Smooth muscle cell (in vitro differentiated cells): Measurements from ENCODE around the gene CFAP54. TPM values are rescaled to one million over a fixed set of nuclear protein-coding genes. Genes with fewer than 3 reads are reported as not detected.

ENCODE experiments used
- DNase-seq: peaks from one replicate; lab custom pipeline; 2025; ENCODE audit not compliant: unreplicated experiment; lab: John Stamatoyannopoulos, UW
- H2AFZ ChIP-seq: fragments of 200-600 bp; sonication (generic); 2 replicates; pipeline ENCODE4 v1.6.0; 2016; ENCODE audit warnings: antibody characterized with exemption, low read depth, mild to moderate bottlenecking
- H3F3A ChIP-seq: fragments of 200-600 bp; sonication (generic); 2 replicates; pipeline ENCODE4 v1.6.0; 2017; ENCODE audit warnings: antibody characterized with exemption, low read depth
- H3K27ac ChIP-seq: fragments of 200-600 bp; sonication (generic); 2 replicates; pipeline ENCODE4 v1.5.1; 2016; ENCODE audit warnings: low read depth, mild to moderate bottlenecking
- H3K27me3 ChIP-seq: fragments of 200-600 bp; sonication (generic); 2 replicates; pipeline ENCODE4 v1.6.1; 2016; ENCODE audit warnings: low read depth, mild to moderate bottlenecking
- H3K36me3 ChIP-seq: fragments of 200-600 bp; sonication (generic); 2 replicates; pipeline ENCODE4 v1.5.1; 2016; ENCODE audit warnings: low read depth
- H3K4me1 ChIP-seq: fragments of 200-600 bp; sonication (generic); 2 replicates; pipeline ENCODE4 v1.5.1; 2016; ENCODE audit warnings: low read depth
- H3K4me2 ChIP-seq: fragments of 200-600 bp; sonication (generic); 2 replicates; pipeline ENCODE4 v1.6.0; 2016; ENCODE audit warnings: mild to moderate bottlenecking
- H3K4me3 ChIP-seq: fragments of 200-600 bp; sonication (generic); 2 replicates; pipeline ENCODE4 v1.5.1; 2016; ENCODE audit warnings: mild to moderate bottlenecking
- H3K79me2 ChIP-seq: fragments of 200-600 bp; sonication (generic); 2 replicates; pipeline ENCODE4 v1.6.0; 2016; ENCODE audit warnings: low read depth, mild to moderate bottlenecking
- H3K9ac ChIP-seq: fragments of 200-600 bp; sonication (generic); 2 replicates; pipeline ENCODE4 v1.6.0; 2016; ENCODE audit warnings: low read depth
- H3K9me3 ChIP-seq: fragments of 200-600 bp; sonication (generic); replicated peaks from 2 replicates; pipeline ENCODE4 v1.5.1; 2016; ENCODE audit warnings: low read depth
- H4K20me1 ChIP-seq: fragments of 200-600 bp; sonication (generic); 2 replicates; pipeline ENCODE4 v1.6.0; 2016; ENCODE audit warnings: low read depth
- CTCF ChIP-seq: fragments of 200-600 bp; sonication (generic); IDR thresholded peaks from 2 replicates; pipeline ENCODE4 v1.5.1; 2017; ENCODE audit warnings: borderline replicate concordance, mild to moderate bottlenecking, antibody characterized with exemption; ENCODE audit not compliant: insufficient read depth, poor library complexity, severe bottlenecking
- WGBS: methylation state at CpG from one replicate; pipeline ENCODE4 v1.1.7; 2016; ENCODE audit warnings: low lambda C conversion rate; 5-methylcytosine and 5-hydroxymethylcytosine counted together
- polyA plus RNA-seq: library from polyadenylated mRNA; unstranded; fragments of >200 nt; fragmentation: Nextera tagmentation; extraction: Ambion mirVana; gene quantifications from 2 replicates; pipeline ENCODE4 v1.2.1, GENCODE V29; 2016
- total RNA-seq: library from RNA; depleted of rRNA; stranded (reverse); fragments of >200 nt; gene quantifications from 2 replicates; pipeline ENCODE4 v1.2.3, GENCODE V29; 2014

CFAP54 gene
- total and polyA plus RNA-seq, 2 experiments from 2014 or later, result 0.35 to 0.67 TPM

GRCh38 chr12:96889273-96889933, 400.0 kb downstream of the CFAP54 start:
- 41% methylated on average over 5 of the region's 5 CpGs for WGBS
- no peak overlapping the region for H3K4me2 ChIP-seq
- H3K27ac ChIP-seq, result peak overlapping the region; percentile 61

GRCh38 chr12:96890331-96890730, 401.0 kb downstream of the CFAP54 start:
- Histone ChIP-seq H3K4me2 (no peak overlapping the region), H3K4me3 (no peak overlapping the region), H3K27me3 (no peaks in the 10 kb centered on the region), H3K27ac (peak overlapping the region; percentile 61), H3K9ac (no peak overlapping the region), H3K36me3 (no peaks in the 10 kb centered on the region), H3K9me3 (no peaks in the 10 kb centered on the region), H3F3A (no peaks in the 10 kb centered on the region), H3K79me2 (no peaks in the 10 kb centered on the region), H2AFZ (no peak overlapping the region), H3K4me1 (no peaks in the 10 kb centered on the region), H4K20me1 (no peaks in the 10 kb centered on the region)
- TF ChIP-seq CTCF, result no peak
- 96% methylated on average over 2 of the region's 2 CpGs for WGBS
- no peak for DNase-seq

More at GRCh38 chr12:96889273-96889933, 400.0 kb downstream of the CFAP54 start:
- DNase-seq, result no peak
- H3K27me3 ChIP-seq, result no peaks in the 10 kb centered on the region
- no peak overlapping the region for H2AFZ ChIP-seq
- H3K36me3 ChIP-seq, result no peaks in the 10 kb centered on the region
- no peaks in the 10 kb centered on the region for H3K9me3 ChIP-seq
- peak overlapping the region; percentile 13 for H3K9ac ChIP-seq
- H4K20me1 ChIP-seq, result no peaks in the 10 kb centered on the region
- no peak overlapping the region for H3K4me3 ChIP-seq
- H3K79me2 ChIP-seq, result no peaks in the 10 kb centered on the region
- H3K4me1 ChIP-seq, result no peaks in the 10 kb centered on the region
- no peak for TF ChIP-seq CTCF
- H3F3A ChIP-seq, result no peaks in the 10 kb centered on the region

- Histone ChIP-seq H3K27me3 (no peaks in the 10 kb centered on the region), H3K9ac (no peak overlapping the region), H3K9me3 (no peaks in the 10 kb centered on the region), H2AFZ (peak overlapping the region; percentile 5), H3K27ac (peak overlapping the region; percentile 10), H3F3A (no peaks in the 10 kb centered on the region), H3K79me2 (no peaks in the 10 kb centered on the region), H3K4me2 (no peak overlapping the region), H3K4me1 (no peaks in the 10 kb centered on the region), H3K36me3 (no peaks in the 10 kb centered on the region), H3K4me3 (no peak overlapping the region), H4K20me1 (no peaks in the 10 kb centered on the region)
- no peak for TF ChIP-seq CTCF
- DNase-seq, result no peak
- 60% methylated on average over 3 of the region's 3 CpGs for WGBS
Measured at GRCh38 chr12:96892104-96892503, 402.7 kb downstream of the CFAP54 start.

- Histone ChIP-seq H3K79me2 (no peaks in the 10 kb centered on the region), H4K20me1 (no peaks in the 10 kb centered on the region), H3K4me2 (no peak overlapping the region), H3K9me3 (no peaks in the 10 kb centered on the region), H2AFZ (no peak overlapping the region), H3F3A (no peaks in the 10 kb centered on the region), H3K27ac (no peak overlapping the region), H3K9ac (no peak overlapping the region), H3K36me3 (no peaks in the 10 kb centered on the region), H3K27me3 (no peaks in the 10 kb centered on the region), H3K4me1 (no peaks in the 10 kb centered on the region), H3K4me3 (no peak overlapping the region)
- no peak for TF ChIP-seq CTCF
- DNase-seq, result no peak
- 86% methylated on average over 3 of the region's 3 CpGs for WGBS
Measured at GRCh38 chr12:96897421-96897820, 408.0 kb downstream of the CFAP54 start.
